GM12878 (cell line): ENCODE measurements around the gene CASR.

ENCODE experiments used
- FOS ChIP-seq: IDR thresholded peaks from 3 replicates; pipeline ENCODE4 v1.6.1; 2011; ENCODE audit warnings: borderline replicate concordance; ENCODE audit not compliant: insufficient read length; ENCODE audit errors: extremely low read depth
- POLR2AphosphoS5 ChIP-seq: IDR thresholded peaks from 2 replicates; pipeline ENCODE4 v1.6.1; 2011; ENCODE audit warnings: mild to moderate bottlenecking, low read length, inconsistent platforms
- RAD51 ChIP-seq: fragments of 450-650 bp; IDR thresholded peaks from 2 replicates; pipeline ENCODE4 v1.6.1; 2016; ENCODE audit warnings: moderate library complexity, mild to moderate bottlenecking, inconsistent platforms
- SREBF2 ChIP-seq: IDR thresholded peaks from 2 replicates; pipeline ENCODE4 v1.6.1; 2012; ENCODE audit warnings: mild to moderate bottlenecking, low read length
- USF2 ChIP-seq: IDR thresholded peaks from 2 replicates; pipeline ENCODE4 v1.6.1; 2011; ENCODE audit warnings: low read depth, low read length, improper control_type of control experiment, borderline replicate concordance
- ZSCAN29 ChIP-seq: fragments of 450-650 bp; IDR thresholded peaks from 2 replicates; pipeline ENCODE4 v1.6.1; 2017; ENCODE audit warnings: mild to moderate bottlenecking, moderate library complexity

GRCh38 chr3:122273498-122273897, 90.0 kb downstream of the CASR start:
- no peak for TF ChIP-seq FOS
- TF ChIP-seq USF2 = no peak
- TF ChIP-seq POLR2AphosphoS5 = no peak
- no peak for TF ChIP-seq SREBF2
- TF ChIP-seq RAD51 = no peak
- TF ChIP-seq ZSCAN29 = no peak
